Right cardiac atrium (tissue), 5 donors: Measurements from ENCODE around the gene YOD1. TPM values are rescaled to one million over a fixed set of nuclear protein-coding genes. Genes with fewer than 3 reads are reported as not detected.

Experiments
- ATAC-seq, 2 donors: fragments of 200-7000 bp; cut with Tn5 transposase; one replicate each; pipeline versions ENCODE4 v1.8.0 to v1.9.1; 2020; ENCODE audit warnings: moderate library complexity in 2 of 2, mild to moderate bottlenecking in 1 of 2
- DNase-seq, 3 donors: peaks; one replicate each; pipeline ENCODE4 v3.0.0-alpha.2; 2020
- H3K27ac ChIP-seq: one replicate; pipeline ENCODE4 v1.5.1; 2013; ENCODE audit warnings: mild to moderate bottlenecking, low read length, control low read depth, moderate library complexity
- H3K27me3 ChIP-seq: one replicate; pipeline ENCODE4 v1.6.1; 2013; ENCODE audit not compliant: control insufficient read depth, insufficient read depth
- H3K4me1 ChIP-seq: one replicate; pipeline ENCODE4 v1.6.1; 2013; ENCODE audit warnings: low read length; ENCODE audit not compliant: control insufficient read depth, insufficient read depth
- H3K4me3 ChIP-seq: one replicate; pipeline ENCODE4 v1.5.1; 2013; ENCODE audit warnings: low read length, control low read depth
- H3K9me3 ChIP-seq: one replicate; pipeline ENCODE4 v1.6.1; 2013; ENCODE audit warnings: low read length; ENCODE audit not compliant: control insufficient read depth
- whole genome bisulfite sequencing: extraction: QIAGEN DNeasy Blood & Tissue Kit; methylation state at CpG from one replicate; pipeline ENCODE4 v1.1.7; 2013; 5-methylcytosine and 5-hydroxymethylcytosine counted together
- intact Hi-C, 4 donors: fragments of 100-400 bp; cut with DNase I; formaldehyde crosslinking; loops; one replicate each; pipeline versions ENCODE4 v1.11.0 to v1.14.0; 2022 to 2023
- polyA plus RNA-seq: library from polyadenylated mRNA; stranded (reverse); fragments of 200-250 nt; gene quantifications from one replicate; pipeline ENCODE4 v1.2.3, GENCODE V29; 2013
- total RNA-seq, 4 donors: library from RNA; stranded (reverse); fragmentation: NEBNext Ultra II Directional; extraction: Animal tissue kit (Norgen Biotek cat#: 25700); gene quantifications; one replicate each; pipeline ENCODE4 v1.2.1, GENCODE V29; 2021
- donor health status: healthy with polysubstance abuse.
- donor health status: DM: no; HTN: yes; CAD: no.
- donor health status: DM: no; HTN: no; CAD: no.
- donor health status: DM: no; HTN: yes; CAD: no; lungs with severe emphysema.
- donor health status: DM: yes; HTN: yes; CAD: no.

Gene YOD1
- total and polyA plus RNA-seq, 5 donors: 1.6 to 5.0 (median 4.8) TPM

DNA sequence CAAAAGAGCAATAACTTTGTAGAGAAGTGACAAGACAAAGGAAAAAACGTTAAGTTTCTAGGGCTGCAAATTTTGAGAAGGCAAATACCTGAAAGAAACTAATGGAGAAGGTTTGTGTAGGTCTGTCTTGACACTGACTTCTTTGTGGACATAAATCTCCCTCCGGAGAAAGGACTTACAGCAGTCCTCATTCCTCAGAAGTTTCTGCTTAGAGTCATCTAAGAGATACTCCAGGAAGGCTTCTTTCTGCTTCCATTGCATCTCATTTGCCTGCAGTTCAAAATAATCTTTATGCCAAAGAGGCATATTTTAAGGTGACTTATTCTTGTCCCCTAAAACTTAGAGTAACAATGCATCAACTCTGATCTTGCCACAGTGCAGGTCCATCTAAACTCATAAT lies 33.2 kb upstream of the YOD1 start:
- Histone ChIP-seq H3K27ac (no peak overlapping the region), H3K4me3 (no peak overlapping the region), H3K4me1 (no peaks in the 10 kb centered on the region), H3K9me3 (no peaks in the 10 kb centered on the region), H3K27me3 (no peaks in the 10 kb centered on the region)
- ATAC-seq (no peak), DNase-seq (no peak)
- intact Hi-C loops: loop anchor here in 2 of 4 donors (5.0 kb wide), 2 partner anchors 323 to 413 kb away; partner anchors contain the start of gene CR1 (in 1 of the 2)
- 67% methylated on average over 2 of the region's 2 CpGs for WGBS

DNA sequence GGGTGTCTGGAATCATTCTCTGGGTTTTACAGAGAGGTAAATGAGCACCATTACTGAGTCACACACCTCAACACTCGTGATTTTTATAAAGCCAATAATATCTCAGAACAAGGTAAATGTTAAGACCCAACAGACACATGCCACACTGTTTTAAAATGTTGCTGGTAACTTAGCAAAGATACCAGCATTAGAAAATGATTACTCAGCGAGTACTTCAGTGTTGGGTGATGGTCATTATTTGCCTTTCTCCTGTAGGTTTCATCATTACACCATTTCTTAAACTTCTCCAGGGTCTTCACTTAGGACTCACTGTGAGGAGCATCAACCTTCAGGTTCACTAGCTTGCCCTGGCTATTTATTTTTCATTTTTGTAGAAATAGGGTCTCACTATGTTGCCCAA lies 30.8 kb upstream of the YOD1 start:
- Histone ChIP-seq H3K4me1 (no peaks in the 10 kb centered on the region), H3K27me3 (no peaks in the 10 kb centered on the region), H3K27ac (no peak overlapping the region), H3K9me3 (no peaks in the 10 kb centered on the region), H3K4me3 (no peak overlapping the region)
- DNase-seq (no peak), ATAC-seq (no peak)
- intact Hi-C loops: loop anchor here in 2 of 4 donors (5.0 kb wide), 2 partner anchors 325 to 415 kb away; partner anchors contain the start of gene CR1 (in 1 of the 2)
- WGBS: 89% methylated on average over 2 of the region's 2 CpGs

DNA sequence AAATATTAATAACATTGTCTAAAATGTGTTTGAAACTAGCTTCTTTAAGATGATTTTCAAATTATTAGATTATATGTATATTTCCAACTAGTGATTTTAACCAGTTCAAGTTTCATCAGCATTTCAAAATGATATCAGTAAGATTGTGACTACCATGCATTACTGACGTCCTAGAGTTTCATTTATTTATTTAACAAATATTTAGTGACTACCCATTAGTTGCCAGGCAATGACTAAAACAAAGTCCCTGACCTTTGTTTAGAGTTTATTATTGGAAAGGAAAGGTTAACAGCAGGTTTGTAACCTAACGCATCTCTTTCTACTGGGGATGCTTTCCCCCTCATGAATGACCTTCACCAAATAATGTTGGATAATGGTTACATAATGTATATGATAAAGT lies 30.1 kb upstream of the YOD1 start:
- Histone ChIP-seq H3K4me3 (no peak overlapping the region), H3K27me3 (no peaks in the 10 kb centered on the region), H3K27ac (no peak overlapping the region), H3K4me1 (no peaks in the 10 kb centered on the region), H3K9me3 (no peaks in the 10 kb centered on the region)
- WGBS: 61% methylated on average over 2 of the region's 2 CpGs
- DNase-seq (no peak), ATAC-seq (no peak)
- intact Hi-C loops: loop anchor here in 2 of 4 donors (5.0 kb wide), 2 partner anchors 326 to 416 kb away; partner anchors contain the start of gene CR1 (in 1 of the 2)

DNA sequence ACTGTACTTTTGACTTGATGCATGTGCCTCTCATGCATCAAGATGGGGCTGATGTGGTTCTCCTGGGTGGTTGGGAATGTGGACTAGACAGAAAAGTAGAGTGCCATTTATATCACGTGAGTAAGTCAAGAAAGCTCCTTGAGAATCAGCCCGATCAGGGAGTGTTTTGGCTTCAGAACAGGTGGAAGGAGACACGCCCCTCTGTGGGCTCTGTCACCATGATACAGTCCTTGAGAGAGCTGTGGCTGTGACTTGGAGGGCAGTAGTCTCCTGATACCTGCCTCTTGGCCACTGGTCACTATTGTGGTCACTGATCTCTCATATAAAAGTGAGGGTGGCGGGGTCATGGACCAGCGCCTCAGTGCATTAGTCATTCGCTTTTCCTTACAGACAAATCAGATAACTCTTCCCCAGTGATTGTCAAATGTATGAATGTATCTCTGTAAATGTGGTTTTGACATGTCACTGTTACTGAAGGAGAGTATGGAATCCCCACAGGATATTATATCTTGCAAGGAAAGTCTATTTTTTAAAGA lies 28.8 kb upstream of the YOD1 start:
- Histone ChIP-seq H3K4me1 (no peaks in the 10 kb centered on the region), H3K27me3 (no peaks in the 10 kb centered on the region), H3K4me3 (no peak overlapping the region), H3K9me3 (no peaks in the 10 kb centered on the region), H3K27ac (no peak overlapping the region)
- intact Hi-C loops: loop anchor here in 2 of 4 donors (5.0 kb wide), 3 partner anchors 243 to 418 kb away; partner anchors contain the start of genes CD55 (in 1 of the 2) and CR1 (in 1 of the 2)
- ATAC-seq (no peak), DNase-seq (no peak)
- WGBS: 85% methylated on average over 6 of the region's 6 CpGs

DNA sequence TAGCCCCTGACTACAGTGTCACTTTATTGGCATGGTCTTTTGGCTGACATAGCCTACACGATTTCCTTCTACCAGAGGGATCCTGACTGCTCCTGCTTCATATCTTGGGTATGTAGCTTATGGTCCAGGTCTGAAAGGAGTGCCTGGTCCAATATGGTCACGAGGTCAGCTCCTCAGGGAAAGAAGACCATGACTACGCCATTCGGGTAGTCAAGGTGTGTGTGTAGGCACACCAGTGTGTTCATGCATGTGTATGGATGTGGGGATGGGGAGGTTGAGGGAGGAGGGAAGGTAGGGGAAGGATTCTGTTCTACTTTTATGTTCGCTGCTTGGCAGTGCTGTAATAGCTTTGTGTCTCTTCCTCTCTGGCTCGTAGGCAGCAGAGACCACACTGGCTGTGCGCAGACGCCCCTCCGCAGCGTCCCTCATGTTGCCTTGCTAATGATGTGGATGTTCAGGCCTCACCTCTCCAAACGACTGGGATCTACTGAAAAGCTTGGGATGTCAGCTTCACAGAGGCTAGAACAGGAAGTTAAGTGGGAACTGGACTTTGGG lies 27.6 kb upstream of the YOD1 start:
- intact Hi-C loops: loop anchor here in 1 of 4 donors (5.0 kb wide), 1 partner anchor 244 kb away; the partner anchor contains the start of gene CD55
- Histone ChIP-seq H3K4me1 (no peaks in the 10 kb centered on the region), H3K27ac (no peak overlapping the region), H3K9me3 (no peaks in the 10 kb centered on the region), H3K27me3 (no peaks in the 10 kb centered on the region), H3K4me3 (no peak overlapping the region)
- DNase-seq: no peak
- no peak for ATAC-seq
- 86% methylated on average over 11 of the region's 11 CpGs for WGBS

DNA sequence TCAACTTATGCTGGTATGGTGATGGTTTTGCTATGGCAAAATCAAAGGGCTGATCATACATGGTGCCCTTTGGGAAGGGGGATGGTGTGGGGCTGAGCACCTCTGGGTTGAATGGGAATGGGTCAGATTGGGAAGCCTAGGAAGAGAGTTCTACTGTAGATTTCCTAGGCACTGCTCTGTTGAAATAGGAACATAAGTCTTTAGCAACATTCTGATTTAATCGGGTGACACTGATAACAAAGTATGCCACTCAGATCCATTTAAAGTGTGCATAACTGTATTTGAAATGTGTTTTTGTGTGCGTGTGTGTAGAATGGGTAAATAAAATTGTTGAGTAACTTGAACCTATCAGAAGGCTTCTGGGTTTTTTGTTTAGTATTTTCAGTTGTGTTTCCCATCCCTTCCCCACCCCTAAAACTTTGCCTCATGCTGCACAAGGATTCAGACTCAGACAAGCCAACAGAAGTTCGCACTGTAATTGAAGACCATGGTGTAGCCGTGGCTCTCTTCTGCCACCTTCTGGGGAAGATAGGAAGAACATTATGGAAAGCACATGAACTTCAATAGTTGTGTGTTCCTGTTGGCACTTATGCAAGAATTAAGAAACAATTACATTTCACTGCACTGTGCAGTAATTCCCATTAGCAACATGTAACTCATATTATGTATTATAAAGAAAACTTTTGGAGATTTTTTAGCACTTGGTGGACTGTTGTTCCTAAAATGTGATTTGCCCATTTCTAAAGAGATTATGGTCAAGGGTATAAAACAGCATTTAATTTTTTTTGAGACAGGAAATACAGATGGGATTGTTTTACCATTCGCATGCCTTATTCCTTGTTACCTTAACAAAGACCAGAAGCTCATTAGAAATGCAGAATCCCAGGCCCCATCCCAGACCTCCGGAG lies 26.7 kb upstream of the YOD1 start:
- intact Hi-C loops: loop anchor here in 1 of 4 donors (5.0 kb wide), 1 partner anchor 245 kb away; the partner anchor contains the start of gene CD55
- Histone ChIP-seq H3K27me3 (no peaks in the 10 kb centered on the region), H3K27ac (no peak overlapping the region), H3K4me1 (no peaks in the 10 kb centered on the region), H3K9me3 (no peaks in the 10 kb centered on the region), H3K4me3 (no peak overlapping the region)
- no peak for DNase-seq
- peak; percentile 77 to 87 for ATAC-seq
- 36% methylated on average over 6 of the region's 6 CpGs for whole genome bisulfite sequencing

DNA sequence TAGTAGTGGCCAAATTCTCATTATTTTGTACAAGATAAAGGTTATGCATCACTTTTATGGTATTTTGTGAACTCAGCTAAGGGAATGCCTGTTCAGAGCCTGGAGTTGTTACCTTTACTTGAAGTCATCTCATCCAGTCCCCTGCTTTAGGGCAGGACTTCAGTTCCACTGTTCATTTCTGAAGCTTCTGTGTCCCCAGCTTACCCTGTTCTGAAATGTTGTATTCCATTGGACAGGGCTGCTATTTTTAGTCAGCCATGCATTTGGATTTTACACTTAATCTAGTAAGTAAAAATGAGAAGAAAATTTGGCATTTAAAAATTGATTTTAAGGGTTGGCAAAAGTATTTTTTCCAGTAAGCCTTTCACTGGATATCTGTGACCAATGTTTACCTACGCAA lies 26.0 kb upstream of the YOD1 start:
- 98% methylated on average over 1 of the region's 1 CpG for WGBS
- H3K9me3 ChIP-seq: no peaks in the 10 kb centered on the region
- intact Hi-C loops: loop anchor here in 1 of 4 donors (5.0 kb wide), 1 partner anchor 245 kb away; the partner anchor contains the start of gene CD55
- no peaks in the 10 kb centered on the region for H3K4me1 ChIP-seq
- H3K4me3 ChIP-seq: no peak overlapping the region
- DNase-seq (no peak), ATAC-seq (peak; percentile 28 to 38)
- no peak overlapping the region for H3K27ac ChIP-seq
- H3K27me3 ChIP-seq: no peaks in the 10 kb centered on the region

DNA sequence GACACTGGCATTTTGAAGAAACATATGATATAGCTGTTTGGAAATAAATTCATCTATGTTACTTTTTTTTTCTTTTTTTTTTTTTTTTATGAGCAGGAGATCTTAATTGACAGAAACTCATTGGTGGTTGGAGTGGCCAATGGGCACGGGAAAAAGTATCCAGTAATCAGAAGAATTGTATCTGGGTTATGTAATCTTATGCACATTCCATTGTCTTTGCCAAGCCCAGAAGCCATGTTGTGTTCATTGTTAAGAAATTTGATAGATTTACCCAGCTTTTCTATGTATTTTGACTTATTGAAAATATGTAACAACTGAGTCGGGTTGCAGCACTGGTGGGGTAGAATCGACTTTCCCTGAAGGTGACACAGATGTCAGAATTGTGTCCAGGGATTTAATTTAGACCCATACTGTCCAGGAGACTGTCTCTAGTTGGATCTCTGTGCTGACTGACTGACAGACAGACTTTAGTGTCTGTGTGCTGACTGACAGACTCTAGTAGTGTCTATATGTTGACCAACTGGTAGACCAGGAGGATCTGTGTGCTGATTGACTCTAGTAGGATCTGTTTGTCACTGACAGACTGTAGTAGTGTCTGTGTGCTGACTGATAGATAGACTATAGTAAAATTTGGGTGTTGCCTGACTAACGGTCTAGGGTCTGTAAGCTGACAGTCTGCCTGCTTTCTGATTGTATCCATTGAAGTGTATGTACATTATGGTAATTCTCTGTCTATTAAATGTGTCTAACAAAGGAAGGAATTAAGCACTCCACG lies 25.4 kb upstream of the YOD1 start:
- 64% methylated on average over 5 of the region's 5 CpGs for WGBS
- Histone ChIP-seq H3K9me3 (no peaks in the 10 kb centered on the region), H3K27me3 (no peaks in the 10 kb centered on the region), H3K4me1 (no peaks in the 10 kb centered on the region), H3K4me3 (no peak overlapping the region), H3K27ac (no peak overlapping the region)
- intact Hi-C loops: loop anchor here in 1 of 4 donors (5.0 kb wide), 1 partner anchor 246 kb away; the partner anchor contains the start of gene CD55
- DNase-seq (no peak), ATAC-seq (no peak)

DNA sequence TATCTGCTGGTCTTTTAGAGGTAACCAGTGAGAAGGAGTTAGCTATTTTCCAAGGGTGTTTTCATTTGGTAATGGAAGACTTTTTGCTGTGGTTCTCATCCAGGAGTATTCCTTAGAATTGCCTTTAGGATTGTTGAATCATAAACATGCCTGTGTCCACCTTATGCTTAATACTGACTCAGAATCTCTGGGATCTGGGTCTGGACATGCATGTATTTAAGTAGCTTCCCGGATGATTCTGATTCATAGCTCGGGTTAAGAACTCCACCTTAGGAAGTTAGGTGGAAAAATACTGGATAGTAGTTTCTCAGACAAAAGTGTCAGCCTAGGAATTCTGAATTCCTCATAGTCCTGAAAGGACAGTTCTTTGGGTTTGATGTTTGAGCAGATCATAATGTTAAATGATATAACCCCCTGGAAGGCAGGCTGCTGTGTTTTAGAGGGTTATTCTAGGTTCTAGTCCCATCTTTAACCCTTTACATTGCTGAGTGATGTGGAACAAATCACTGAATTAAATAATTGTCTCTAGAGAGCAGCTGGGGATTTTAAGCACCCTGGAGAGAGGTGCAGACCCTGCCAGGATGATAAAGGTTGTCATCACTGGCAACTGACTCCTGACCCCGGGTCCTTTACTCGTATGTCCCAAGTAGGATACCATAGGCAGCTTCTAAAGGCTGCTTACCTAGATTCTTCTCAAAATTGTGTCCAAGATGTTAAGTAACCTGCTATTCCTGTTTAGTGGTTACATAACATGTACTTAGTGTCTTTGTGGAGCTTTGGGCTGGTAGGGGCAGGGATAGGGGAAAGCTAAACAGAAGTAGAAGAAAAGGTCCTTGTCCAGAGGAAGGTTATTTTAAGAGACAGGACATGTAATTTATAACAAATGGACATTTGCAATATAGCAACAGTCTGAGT lies 23.2 kb upstream of the YOD1 start:
- 61% methylated on average over 4 of the region's 4 CpGs for WGBS
- intact Hi-C loops: no loop called here
- no peaks in the 10 kb centered on the region for H3K9me3 ChIP-seq
- H3K27me3 ChIP-seq: no peaks in the 10 kb centered on the region
- DNase-seq (no peak), ATAC-seq (no peak)
- H3K27ac ChIP-seq: no peak overlapping the region
- H3K4me1 ChIP-seq: no peaks in the 10 kb centered on the region
- no peak overlapping the region for H3K4me3 ChIP-seq

DNA sequence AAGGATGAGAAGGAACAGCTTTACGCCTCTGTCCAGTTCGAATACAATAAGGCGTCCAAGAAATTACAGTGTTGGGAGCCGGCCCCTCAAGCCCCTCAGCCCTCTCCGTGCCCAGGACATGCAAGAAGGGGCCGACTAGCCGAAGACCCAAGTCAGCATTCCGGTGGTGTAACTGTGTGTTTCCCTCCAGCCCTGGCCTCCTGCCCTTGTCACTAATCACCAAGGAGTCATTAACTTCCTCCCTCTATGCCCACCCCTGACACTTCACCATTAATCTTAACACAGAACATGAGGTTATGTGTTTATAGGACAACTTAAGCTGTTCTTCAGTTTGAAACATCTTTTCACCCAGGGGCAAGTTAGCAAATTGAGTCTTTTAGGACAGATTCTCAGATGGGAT lies 21.2 kb upstream of the YOD1 start:
- Histone ChIP-seq H3K4me1 (no peaks in the 10 kb centered on the region), H3K27me3 (no peaks in the 10 kb centered on the region), H3K9me3 (no peaks in the 10 kb centered on the region), H3K4me3 (no peak overlapping the region), H3K27ac (no peak overlapping the region)
- intact Hi-C loops: no loop called here
- DNase-seq: no peak
- WGBS: 82% methylated on average over 8 of the region's 8 CpGs
- no peak for ATAC-seq
